A673 (cell line): ENCODE results near the gene MKNK2. TPM values are rescaled to one million over a fixed set of nuclear protein-coding genes. Genes with fewer than 3 reads are reported as not detected.
A peak's percentile ranks its signal among the peaks of the same experiment; 100 is the strongest.

Experiments used
- BruUV-seq: library from RNA; stranded (reverse); fragments of 400-500 nt; replicated peaks from 2 replicates; lab custom pipeline; 2021; lab: Mats Ljungman, UMichigan
- CTCF ChIA-PET: fragments of 300-600 bp; sonication (Branson Sonifier 250); formaldehyde crosslinking; loops from one replicate; lab custom pipeline; 2022; ENCODE audit warnings: antibody characterized with exemption; lab: Charles Lee
- POLR2A ChIA-PET: fragments of 300-600 bp; sonication (Branson Sonifier 250); formaldehyde crosslinking; loops from one replicate; lab custom pipeline; 2022; ENCODE audit warnings: antibody characterized with exemption; ENCODE audit not compliant: low non-redundant PET; lab: Charles Lee
- DNase-seq: peaks from one replicate; pipeline ENCODE4 v3.0.0-alpha.2; 2015; ENCODE audit warnings: low spot score
- H3K27ac ChIP-seq: fragments of 200-600 bp; sonication (generic); 2 replicates; pipeline ENCODE4 v1.5.1; 2016; ENCODE audit warnings: mixed run types, low read depth, mild to moderate bottlenecking, mixed read lengths, antibody characterized with exemption, low read length; ENCODE audit not compliant: poor library complexity, severe bottlenecking
- H3K27me3 ChIP-seq: fragments of 200-600 bp; sonication (generic); replicated peaks from 2 replicates; pipeline ENCODE4 v1.6.1; 2017; ENCODE audit warnings: mixed run types, low read depth, mild to moderate bottlenecking, mixed read lengths, antibody characterized with exemption, low read length; ENCODE audit not compliant: insufficient read depth, poor library complexity
- H3K36me3 ChIP-seq: fragments of 200-600 bp; sonication (generic); 2 replicates; pipeline ENCODE4 v1.6.1; 2016; ENCODE audit warnings: mixed run types, mild to moderate bottlenecking, mixed read lengths, antibody characterized with exemption, low read length; ENCODE audit not compliant: insufficient read depth, poor library complexity, severe bottlenecking
- H3K4me1 ChIP-seq: fragments of 200-600 bp; sonication (generic); 2 replicates; pipeline ENCODE4 v1.6.1; 2017; ENCODE audit warnings: mixed run types, mild to moderate bottlenecking, mixed read lengths, antibody characterized with exemption, low read length; ENCODE audit not compliant: insufficient read depth, poor library complexity, severe bottlenecking
- H3K4me3 ChIP-seq: fragments of 200-600 bp; sonication (generic); 2 replicates; pipeline ENCODE4 v1.5.1; 2016; ENCODE audit warnings: low read depth, mixed run types, mild to moderate bottlenecking, mixed read lengths, low read length; ENCODE audit not compliant: poor library complexity, severe bottlenecking
- H3K9me3 ChIP-seq: fragments of 200-600 bp; sonication (generic); 2 replicates; pipeline ENCODE4 v1.6.1; 2016; ENCODE audit warnings: mixed run types, low read depth, mild to moderate bottlenecking, mixed read lengths, antibody characterized with exemption, low read length; ENCODE audit not compliant: poor library complexity, severe bottlenecking
- CTCF ChIP-seq: fragments of 300-800, 200-600 bp; sonication (generic); conservative IDR thresholded peaks from 2 replicates; pipeline ENCODE4 v1.5.1; 2017; ENCODE audit warnings: low read depth, mild to moderate bottlenecking, antibody characterized with exemption, low read length, moderate library complexity, mixed read lengths
- EZH2 ChIP-seq: fragments of 200-600 bp; sonication (generic); IDR thresholded peaks from 2 replicates; pipeline ENCODE4 v1.6.1; 2017; ENCODE audit warnings: borderline replicate concordance, low read depth, mild to moderate bottlenecking, mixed read lengths, antibody characterized with exemption, low read length; ENCODE audit not compliant: poor library complexity, severe bottlenecking
- intact Hi-C: fragments of 100-400 bp; cut with micrococcal nuclease; formaldehyde crosslinking; loops from one replicate; pipeline ENCODE4 v1.10.0; 2022; ENCODE audit not compliant: unreplicated experiment
- total RNA-seq: library from RNA; stranded (reverse); gene quantifications from 2 replicates; pipeline ENCODE4 v1.2.3, GENCODE V29; 2021

The MKNK2 gene
- total RNA-seq, 1 experiment from 2014 or later = 106 TPM

- Histone ChIP-seq H3K4me3 (peak overlapping the region; percentile 66), H3K27ac (peak overlapping the region; percentile 99), H3K4me1 (peaks cover 30% of the 10 kb centered on the region), H3K9me3 (no peaks in the 10 kb centered on the region), H3K27me3 (no peaks in the 10 kb centered on the region), H3K36me3 (no peaks in the 10 kb centered on the region)
- no TSS peak for BruUV-seq
- ChIA-PET CTCF (no interaction called here), POLR2A (interaction anchor here (0.6 kb wide), 1 partner anchor 18 kb away, joined by 3 read pairs; no protein-coding TSS in a partner anchor)
- TF ChIP-seq CTCF (no peak), EZH2 (no peak)
- intact Hi-C loops = loop anchor here (2.0 kb wide), 1 partner anchor 32 kb away; no protein-coding TSS in a partner anchor
- no peak for DNase-seq
These were observed 9.9 kb upstream of the MKNK2 start for GRCh38 chr19:2060884-2061494.

- no peaks in the 10 kb centered on the region for H3K27me3 ChIP-seq
- peaks cover 34% of the 10 kb centered on the region for H3K4me1 ChIP-seq
- H3K4me3 ChIP-seq = peak overlapping the region; percentile 66
- peak overlapping the region; percentile 99 for H3K27ac ChIP-seq
- DNase-seq = no peak
- BruUV-seq = no TSS peak
- H3K9me3 ChIP-seq = no peaks in the 10 kb centered on the region
- CTCF ChIA-PET = no interaction called here
- TF ChIP-seq EZH2 (no peak), CTCF (no peak)
- POLR2A ChIA-PET = no interaction called here
- intact Hi-C loops = loop anchor here (2.0 kb wide), 1 partner anchor 31 kb away; no protein-coding TSS in a partner anchor
- no peaks in the 10 kb centered on the region for H3K36me3 ChIP-seq
These were observed 8.6 kb upstream of the MKNK2 start for GRCh38 chr19:2059422-2060201.

- no TSS peak for BruUV-seq
- POLR2A ChIA-PET = no interaction called here
- H3K27ac ChIP-seq = peak overlapping the region; percentile 99
- TF ChIP-seq EZH2 (no peak), CTCF (no peak)
- no peaks in the 10 kb centered on the region for H3K27me3 ChIP-seq
- H3K9me3 ChIP-seq = no peaks in the 10 kb centered on the region
- intact Hi-C loops = no loop called here
- H3K4me1 ChIP-seq = peaks cover 34% of the 10 kb centered on the region
- no peak overlapping the region for H3K4me3 ChIP-seq
- CTCF ChIA-PET = no interaction called here
- no peaks in the 10 kb centered on the region for H3K36me3 ChIP-seq
- DNase-seq = no peak
These were observed 7.8 kb upstream of the MKNK2 start for GRCh38 chr19:2058570-2059421.
